Mesangial cell (primary cell): ENCODE data around the gene SART1. TPM values are rescaled to one million over a fixed set of nuclear protein-coding genes. Genes with fewer than 3 reads are reported as not detected.

Experiments
- total RNA-seq: library from RNA; depleted of rRNA; stranded (reverse); fragments of >200 nt; gene quantifications from 2 replicates; pipeline ENCODE4 v1.2.3, GENCODE V29; 2015

The SART1 gene, protein sequence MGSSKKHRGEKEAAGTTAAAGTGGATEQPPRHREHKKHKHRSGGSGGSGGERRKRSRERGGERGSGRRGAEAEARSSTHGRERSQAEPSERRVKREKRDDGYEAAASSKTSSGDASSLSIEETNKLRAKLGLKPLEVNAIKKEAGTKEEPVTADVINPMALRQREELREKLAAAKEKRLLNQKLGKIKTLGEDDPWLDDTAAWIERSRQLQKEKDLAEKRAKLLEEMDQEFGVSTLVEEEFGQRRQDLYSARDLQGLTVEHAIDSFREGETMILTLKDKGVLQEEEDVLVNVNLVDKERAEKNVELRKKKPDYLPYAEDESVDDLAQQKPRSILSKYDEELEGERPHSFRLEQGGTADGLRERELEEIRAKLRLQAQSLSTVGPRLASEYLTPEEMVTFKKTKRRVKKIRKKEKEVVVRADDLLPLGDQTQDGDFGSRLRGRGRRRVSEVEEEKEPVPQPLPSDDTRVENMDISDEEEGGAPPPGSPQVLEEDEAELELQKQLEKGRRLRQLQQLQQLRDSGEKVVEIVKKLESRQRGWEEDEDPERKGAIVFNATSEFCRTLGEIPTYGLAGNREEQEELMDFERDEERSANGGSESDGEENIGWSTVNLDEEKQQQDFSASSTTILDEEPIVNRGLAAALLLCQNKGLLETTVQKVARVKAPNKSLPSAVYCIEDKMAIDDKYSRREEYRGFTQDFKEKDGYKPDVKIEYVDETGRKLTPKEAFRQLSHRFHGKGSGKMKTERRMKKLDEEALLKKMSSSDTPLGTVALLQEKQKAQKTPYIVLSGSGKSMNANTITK
- total RNA-seq: 48.7 and 51.8 TPM in 2 replicates

DNA sequence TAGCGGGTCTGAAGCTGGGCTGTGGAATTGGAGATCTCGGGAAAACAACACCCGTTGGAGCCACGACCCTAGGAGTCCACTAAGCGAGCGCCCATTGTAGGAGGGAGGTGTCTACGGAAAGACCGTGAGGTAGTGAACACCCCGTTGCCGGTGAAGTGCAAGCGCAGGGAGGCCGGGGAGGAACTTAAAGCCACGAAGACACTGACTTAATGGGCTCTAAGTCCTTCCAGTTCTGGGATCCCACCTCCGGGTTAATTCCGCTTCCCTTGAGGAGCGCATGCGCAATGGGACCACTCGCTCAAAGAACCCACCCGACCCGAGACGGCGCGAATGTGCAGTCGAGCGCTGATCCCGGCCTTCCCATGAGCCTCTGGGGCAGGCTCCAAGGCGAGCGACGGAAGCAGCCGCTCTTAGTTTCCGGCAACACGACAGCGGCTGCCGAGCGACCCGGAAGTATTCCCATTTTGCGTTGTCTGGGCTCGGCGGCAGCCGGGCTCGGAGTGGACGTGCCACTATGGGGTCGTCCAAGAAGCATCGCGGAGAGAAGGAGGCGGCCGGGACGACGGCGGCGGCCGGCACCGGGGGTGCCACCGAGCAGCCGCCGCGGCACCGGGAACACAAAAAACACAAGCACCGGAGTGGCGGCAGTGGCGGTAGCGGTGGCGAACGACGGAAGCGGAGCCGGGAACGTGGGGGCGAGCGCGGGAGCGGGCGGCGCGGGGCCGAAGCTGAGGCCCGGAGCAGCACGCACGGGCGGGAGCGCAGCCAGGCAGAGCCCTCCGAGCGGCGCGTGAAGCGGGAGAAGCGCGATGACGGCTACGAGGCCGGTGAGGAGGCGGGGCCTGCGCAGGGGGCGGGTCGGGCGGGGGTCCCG is at the start of gene SART1:
Gene SART1 (plus strand): TSS at position 468 of the 874 bp plus-strand sequence. CDS start 47 bp downstream, at position 515.

DNA sequence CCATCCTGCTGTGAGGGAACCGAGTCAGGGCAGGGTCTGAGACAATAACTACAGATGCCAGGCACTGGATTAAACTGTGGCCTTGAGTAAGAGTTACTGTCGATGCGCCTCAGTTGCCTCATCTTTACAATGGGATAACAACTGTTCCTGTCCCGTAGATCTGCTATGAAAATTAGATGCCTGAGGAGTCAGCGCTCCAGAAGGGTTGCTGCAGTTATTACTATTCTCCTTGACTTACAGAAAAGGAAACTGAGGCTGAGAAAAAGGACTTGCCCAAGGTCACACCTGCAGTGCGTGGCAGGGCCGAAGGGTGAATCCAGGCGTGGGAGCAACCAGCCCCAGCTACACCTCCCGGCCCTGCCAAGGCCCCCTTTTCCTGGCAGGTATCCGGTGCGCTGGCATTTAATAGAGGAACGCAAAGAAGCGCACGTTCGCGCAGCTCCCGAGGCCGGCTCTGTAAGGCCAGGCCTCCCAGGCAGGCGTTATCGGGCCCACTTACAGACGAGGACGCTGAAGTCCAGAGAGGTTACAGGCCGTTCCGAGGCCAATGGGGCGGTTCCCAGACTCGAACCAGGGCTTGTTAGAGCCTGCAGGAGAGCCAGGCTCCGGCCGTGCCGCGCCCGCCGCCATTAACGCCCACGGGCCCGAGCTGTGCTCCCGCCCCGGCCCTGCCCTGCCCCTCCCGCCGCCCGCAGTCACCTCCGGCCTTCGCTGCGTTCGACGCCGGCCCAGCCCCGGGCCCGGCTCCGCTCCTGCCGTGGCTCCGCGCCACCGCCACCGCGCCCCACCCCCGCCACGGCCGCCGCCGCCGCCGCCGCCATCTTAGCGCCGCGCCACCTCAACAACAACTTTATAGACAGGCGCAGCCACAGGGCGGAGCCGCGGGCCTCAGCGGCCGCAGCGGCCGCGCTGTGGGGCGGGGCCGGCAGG is 43.1 kb upstream of the SART1 start, which contains the start of gene C11orf68:
Gene C11orf68 (minus strand): TSS at position 852 of the 930 bp plus-strand sequence. CDS start 31 bp downstream, at position 821.

DNA sequence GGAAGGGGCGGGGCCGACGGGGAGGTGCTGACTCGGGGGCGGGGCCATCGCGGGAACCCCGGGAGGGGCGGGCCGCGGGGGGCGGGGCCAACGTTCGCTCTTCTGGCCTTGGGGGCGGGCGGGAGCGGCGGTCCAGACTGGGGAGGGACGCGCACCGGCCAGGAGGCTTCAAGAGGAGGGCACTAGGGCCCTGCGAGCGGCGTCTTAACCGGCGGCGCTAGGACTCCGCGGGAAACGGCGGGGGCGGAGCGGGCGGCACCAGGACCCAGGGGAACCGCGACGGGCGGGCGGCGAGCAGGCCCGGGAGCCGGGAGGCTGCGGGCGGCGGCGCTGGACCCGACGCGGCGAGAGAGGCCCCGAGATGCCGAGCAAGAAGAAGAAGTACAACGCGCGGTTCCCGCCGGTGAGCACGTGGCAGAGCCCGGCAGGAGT is 42.4 kb upstream of the SART1 start, which contains the start of gene DRAP1:
Gene DRAP1 (plus strand): TSS at position 286 of the 432 bp plus-strand sequence. CDS start 76 bp downstream, at position 362.

DNA sequence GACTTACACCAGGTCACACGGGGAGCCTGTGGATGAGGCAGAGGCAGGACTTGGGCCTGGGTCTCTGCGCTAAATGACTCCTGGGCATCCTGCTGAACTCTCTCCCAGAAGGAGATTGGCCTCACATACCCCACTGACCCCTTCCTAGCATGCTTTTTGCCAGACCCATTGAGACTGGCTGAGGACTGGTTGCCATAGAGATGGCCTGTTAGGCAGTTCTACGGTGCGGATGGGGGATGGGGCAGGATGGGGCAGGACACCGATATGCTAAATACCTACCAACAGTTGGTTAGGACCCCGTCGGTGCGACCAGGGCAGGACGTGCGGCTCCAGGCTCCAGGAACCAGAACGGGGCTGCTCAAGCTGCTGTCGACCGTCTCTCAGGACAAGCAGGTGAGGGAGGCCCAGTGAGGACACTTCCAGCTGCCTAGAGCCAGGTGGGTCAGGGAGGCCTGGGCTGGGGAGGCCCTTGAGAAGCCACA is 16.1 kb upstream of the SART1 start, which contains the start of gene TSGA10IP:
Gene TSGA10IP (plus strand): TSS at position 51 of the 482 bp plus-strand sequence. CDS start 196 bp downstream, at position 247.

DNA sequence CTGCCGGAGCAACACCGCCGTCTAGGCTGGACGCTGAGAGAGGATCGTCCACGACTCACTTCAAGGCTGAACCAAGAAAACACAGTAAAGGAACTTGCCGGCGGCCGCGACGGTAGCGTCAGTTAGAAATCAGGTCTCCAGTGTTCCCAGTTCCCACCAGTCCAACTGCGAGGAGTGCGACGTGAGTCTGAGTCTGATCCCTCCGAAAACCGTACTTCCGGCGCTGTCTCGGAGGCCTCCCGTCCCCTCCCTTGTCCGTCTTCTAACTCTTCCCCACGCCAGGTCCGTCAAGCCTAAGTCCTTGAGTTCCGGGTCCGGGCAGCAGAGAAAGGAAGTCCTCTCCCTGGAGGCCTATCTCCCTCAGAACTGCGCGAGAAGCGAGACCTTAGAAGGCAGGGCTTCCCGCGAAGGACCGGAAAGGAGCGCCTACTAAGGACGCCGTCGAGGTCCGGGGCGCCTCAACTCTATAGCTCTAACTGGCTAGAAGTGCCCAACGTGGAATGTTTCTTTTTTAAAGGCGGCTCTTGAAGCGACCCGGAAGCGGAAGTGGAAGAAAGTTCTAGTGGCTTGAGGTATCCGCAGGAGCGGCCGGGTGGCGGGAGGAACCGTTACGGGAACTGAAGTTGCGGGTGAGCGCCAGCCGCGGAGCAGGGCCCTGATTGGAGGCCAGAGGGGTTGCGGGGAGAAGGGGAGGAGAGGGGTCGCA is 40.6 kb downstream of the SART1 start, which contains the start of the genes BANF1 and EIF1AD:
Gene BANF1 (plus strand): TSS at position 562 of the 706 bp plus-strand sequence. CDS start 748 bp downstream, outside the sequence.
Gene EIF1AD (minus strand): TSS at position 216 of the 706 bp plus-strand sequence. CDS start 1,768 bp downstream, outside the sequence.

DNA sequence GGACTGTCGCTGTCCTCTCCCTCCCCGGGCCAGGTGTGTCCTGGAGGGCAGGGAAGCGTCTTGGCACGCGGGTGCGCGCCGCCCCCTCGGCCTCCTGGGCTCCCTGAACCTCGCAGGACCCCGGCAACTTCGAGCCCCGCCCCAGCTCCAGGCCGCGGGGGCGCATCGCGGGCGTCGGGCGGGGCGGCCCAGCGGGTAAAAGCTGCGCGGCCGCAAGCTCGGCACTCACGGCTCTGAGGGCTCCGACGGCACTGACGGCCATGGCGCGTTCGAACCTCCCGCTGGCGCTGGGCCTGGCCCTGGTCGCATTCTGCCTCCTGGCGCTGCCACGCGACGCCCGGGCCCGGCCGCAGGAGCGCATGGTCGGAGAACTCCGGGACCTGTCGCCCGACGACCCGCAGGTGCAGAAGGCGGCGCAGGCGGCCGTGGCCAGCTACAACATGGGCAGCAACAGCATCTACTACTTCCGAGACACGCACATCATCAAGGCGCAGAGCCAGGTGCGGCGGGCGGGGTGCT is 50.3 kb downstream of the SART1 start, which contains the start of gene CST6:
Gene CST6 (plus strand): TSS at position 224 of the 519 bp plus-strand sequence. CDS start 37 bp downstream, at position 261.

DNA sequence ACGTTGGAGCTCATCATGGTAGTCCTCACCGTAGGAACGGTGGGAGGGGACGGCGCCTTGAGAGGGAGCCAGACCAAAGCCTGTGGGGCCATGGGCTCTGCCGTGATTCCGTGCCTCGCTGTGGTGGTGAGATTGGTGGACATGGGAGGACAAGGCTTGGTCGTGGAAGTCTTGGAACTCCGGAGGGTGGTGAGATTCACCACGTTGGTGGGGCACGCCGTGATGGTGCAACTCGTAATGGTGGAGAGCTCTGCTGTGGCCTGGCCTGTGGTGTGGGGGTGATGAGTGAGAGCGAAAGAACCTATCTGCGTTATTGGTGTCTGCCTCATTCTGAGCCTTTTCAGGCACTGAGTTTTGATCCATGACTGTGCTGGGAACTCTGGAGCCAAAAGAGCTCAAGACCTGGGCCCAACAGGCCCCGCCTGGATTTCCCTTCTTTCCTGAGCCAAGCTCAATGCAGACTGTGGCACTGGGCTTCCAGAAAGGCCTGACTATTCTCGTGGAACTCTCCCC is 64.5 kb downstream of the SART1 start, which contains the start of gene CATSPER1:
Gene CATSPER1 (minus strand): TSS at position 463 of the 513 bp plus-strand sequence. CDS start 100 bp downstream, at position 363.

Other genes with a start within 250 kb of the SART1 start
- gene KAT5, start 249.5 kb upstream of the SART1 start, total RNA-seq: 46.8 and 47.7 TPM in 2 replicates
- gene RNASEH2C, start 240.9 kb upstream of the SART1 start, total RNA-seq: 20.2 and 48.9 TPM in 2 replicates
- 12.5 and 13.9 TPM in 2 replicates for gene AP5B1, start 180.8 kb upstream of the SART1 start, total RNA-seq
- 0.51 TPM in 1 of 2 replicates, not detected in the other for gene OVOL1, start 174.7 kb upstream of the SART1 start, total RNA-seq
- gene SNX32, start 127.8 kb upstream of the SART1 start, total RNA-seq: 0.89 TPM in 1 of 2 replicates, not detected in the other
- 1,341 and 2,316 TPM in 2 replicates for gene CFL1, start 103.6 kb upstream of the SART1 start, total RNA-seq
- gene MUS81, start 101.3 kb upstream of the SART1 start, total RNA-seq: 52.4 and 57.2 TPM in 2 replicates
- 77.6 and 161 TPM in 2 replicates for gene EFEMP2, start 88.9 kb upstream of the SART1 start, total RNA-seq
- 0.81 TPM in 1 of 2 replicates, not detected in the other for gene CTSW, start 81.9 kb upstream of the SART1 start, total RNA-seq
- gene FIBP, start 73.3 kb upstream of the SART1 start, total RNA-seq: 176 and 229 TPM in 2 replicates
- 55.9 and 59.3 TPM in 2 replicates for gene CCDC85B, start 71.1 kb upstream of the SART1 start, total RNA-seq
- 19.8 and 147 TPM in 2 replicates for gene FOSL1, start 61.3 kb upstream of the SART1 start, total RNA-seq
- gene C11orf68, start 42.7 kb upstream of the SART1 start, total RNA-seq: 25.6 and 28.8 TPM in 2 replicates
- gene DRAP1, start 42.3 kb upstream of the SART1 start, total RNA-seq: 104 and 182 TPM in 2 replicates
- gene TSGA10IP, start 16.3 kb upstream of the SART1 start, total RNA-seq: not detected in 2 replicates
- gene EIF1AD, start 40.4 kb downstream of the SART1 start, total RNA-seq: 28.1 and 34.7 TPM in 2 replicates
- 70.9 and 118 TPM in 2 replicates for gene BANF1, start 40.8 kb downstream of the SART1 start, total RNA-seq
- gene CST6, start 50.3 kb downstream of the SART1 start, total RNA-seq: 2.4 and 18.0 TPM in 2 replicates
- gene CATSPER1, start 64.7 kb downstream of the SART1 start, total RNA-seq: 0.33 and 1.0 TPM in 2 replicates
- 2.1 and 45.1 TPM in 2 replicates for gene GAL3ST3, start 87.4 kb downstream of the SART1 start, total RNA-seq
- gene SF3B2, start 90.6 kb downstream of the SART1 start, total RNA-seq: 160 and 223 TPM in 2 replicates
- 50.5 and 67.8 TPM in 2 replicates for gene PACS1, start 108.5 kb downstream of the SART1 start, total RNA-seq